ENCODE measurements around the gene SPNS1.

Gene SPNS1

GRCh38 chr16:29028457-29029167, 54.0 kb downstream of the SPNS1 start:
- no peak for DNase-seq (ENCODE audit: low spot score)

DNA sequence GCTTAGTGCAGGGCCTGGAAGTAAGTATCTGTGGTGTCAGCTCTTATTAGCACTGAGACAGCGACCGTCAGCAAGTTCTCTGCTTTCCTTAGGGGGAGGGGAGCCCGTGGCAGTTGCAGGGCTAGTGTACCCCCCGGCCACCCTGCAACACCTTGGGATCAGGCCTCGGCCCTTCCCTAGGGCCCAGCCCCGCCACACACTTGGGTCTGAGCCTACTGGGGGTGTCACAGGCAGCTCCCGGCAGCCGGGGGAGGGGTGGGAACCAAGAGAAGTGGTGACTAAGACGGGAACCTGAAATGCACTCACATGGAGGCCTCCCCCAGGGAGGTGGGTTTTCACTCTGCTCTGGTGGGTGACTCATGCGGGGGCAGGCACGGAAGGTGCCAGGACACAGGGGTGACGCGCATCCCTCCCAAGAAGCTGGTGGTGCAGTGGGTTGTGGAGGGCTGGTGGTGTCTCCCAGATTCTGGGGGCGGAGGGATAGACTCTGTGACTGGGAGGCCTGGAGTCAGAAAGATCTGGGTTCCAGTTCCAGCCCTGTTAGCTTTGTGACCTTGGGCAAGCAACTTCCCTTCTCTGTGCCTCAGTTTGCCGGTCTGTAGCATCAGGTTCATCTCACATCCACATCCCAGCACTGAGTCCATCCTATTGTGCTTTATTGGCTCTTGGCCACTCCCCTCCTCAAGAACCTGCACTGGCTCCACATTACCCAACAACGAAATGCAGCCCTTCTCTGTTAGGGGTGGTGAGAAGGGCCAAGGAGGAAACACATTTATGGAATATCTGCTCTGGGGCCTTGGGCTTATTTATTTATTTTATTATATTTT, 54.8 kb downstream of the SPNS1 start:
- DNase-seq (ENCODE audit: low spot score): peak; percentile 67

- no peak for DNase-seq (ENCODE audit: low spot score)
These were observed 55.7 kb downstream of the SPNS1 start for GRCh38 chr16:29030086-29030840.

Data from CD4-positive, alpha-beta T cell treated with Interleukin-6 at 100 ng/mL for 8 hours (primary cell).